Measurements from ENCODE around the gene TMUB2. TPM values are rescaled to one million over a fixed set of nuclear protein-coding genes. Genes with fewer than 3 reads are reported as not detected.

The TMUB2 gene
- total and polyA plus RNA-seq, 2 of the 13 experiments (the other 11 are each of a cell fraction or from before 2014, with no cell fraction given) = 26.9 to 50.8 TPM

- TF ChIP-seq SNAPC4 (CRISPR knock-in tag; IDR thresholded peaks at IDR 0.05) (no peak), NCOA2 (CRISPR knock-in tag; IDR thresholded peaks at IDR 0.05) (no peak), ZNF7 (CRISPR knock-in tag; IDR thresholded peaks at IDR 0.05) (no peak), NFRKB (IDR thresholded peaks at IDR 0.05) (no peak), ASH2L (IDR thresholded peaks at IDR 0.05; ENCODE audit: insufficient read length, low read depth, low read length) (peak; percentile 35), MBD4 (IDR thresholded peaks at IDR 0.05; ENCODE audit: borderline replicate concordance, low read length) (no peak), ZNF367 (CRISPR knock-in tag; IDR thresholded peaks at IDR 0.05; ENCODE audit: borderline replicate concordance) (no peak), ZBTB49 (CRISPR knock-in tag; IDR thresholded peaks at IDR 0.05; ENCODE audit: borderline replicate concordance) (no peak), XRCC5 (optimal IDR thresholded peaks at IDR 0.05; ENCODE audit: low read length) (no peak), ERF (CRISPR knock-in tag; IDR thresholded peaks at IDR 0.05) (no peak), ELF3 (CRISPR knock-in tag; IDR thresholded peaks at IDR 0.05) (peak; percentile 42; the same call in 1 of the 2 replicates), ZNF782 (CRISPR knock-in tag; IDR thresholded peaks at IDR 0.05; ENCODE audit: borderline replicate concordance) (no peak), HINFP (CRISPR knock-in tag; IDR thresholded peaks at IDR 0.05; ENCODE audit: low read depth) (no peak), TFDP2 (CRISPR knock-in tag; IDR thresholded peaks at IDR 0.05) (no peak), ZNF670 (CRISPR knock-in tag; IDR thresholded peaks at IDR 0.05; ENCODE audit: borderline replicate concordance) (no peak), ZMAT3 (CRISPR knock-in tag; conservative IDR thresholded peaks at IDR 0.05) (peak; percentile 51), FOXO1 (CRISPR knock-in tag; IDR thresholded peaks at IDR 0.05) (no peak), WIZ (CRISPR knock-in tag; IDR thresholded peaks at IDR 0.05) (0 out of 2 replicates have a peak, but pooled peaks have one; percentile 38), NKX3-1 (CRISPR knock-in tag; IDR thresholded peaks at IDR 0.05) (no peak)
Measured at GRCh38 chr17:44198721-44199552, 12.2 kb downstream of the TMUB2 start (continued).

All from HepG2 (cell line).